Activated CD4-positive, CD25-positive, alpha-beta regulatory T cell (primary cell): ENCODE results near the gene FCHO1.

Source experiments
- DNase-seq, 4 experiments: peaks; one replicate each; lab custom pipeline; 2025; lab: John Stamatoyannopoulos, UW

Gene FCHO1

DNA sequence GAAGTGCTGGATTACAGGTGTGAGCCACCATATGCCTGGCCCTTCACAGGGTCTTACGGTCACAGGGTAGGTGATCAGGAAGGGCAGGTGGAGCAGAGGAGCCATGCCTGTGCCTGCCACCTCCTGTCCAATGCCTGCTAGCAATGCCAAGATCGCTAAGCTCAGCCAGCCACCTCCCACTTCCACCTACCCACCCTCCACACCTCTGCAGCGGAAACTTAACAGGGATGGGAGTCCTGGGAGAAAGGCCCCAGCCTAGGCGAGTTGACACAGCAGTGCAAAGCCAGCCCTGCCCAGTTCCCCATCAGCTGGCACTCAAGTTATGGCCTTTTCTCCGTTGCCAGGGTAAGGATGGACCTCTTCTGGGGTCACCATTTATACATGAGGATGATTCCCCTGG lies 15.9 kb upstream of the FCHO1 start:
- DNase-seq, result no peak

GRCh38 chr19:17737690-17738153 lies 13.6 kb upstream of the FCHO1 start:
- no peak for DNase-seq

DNA sequence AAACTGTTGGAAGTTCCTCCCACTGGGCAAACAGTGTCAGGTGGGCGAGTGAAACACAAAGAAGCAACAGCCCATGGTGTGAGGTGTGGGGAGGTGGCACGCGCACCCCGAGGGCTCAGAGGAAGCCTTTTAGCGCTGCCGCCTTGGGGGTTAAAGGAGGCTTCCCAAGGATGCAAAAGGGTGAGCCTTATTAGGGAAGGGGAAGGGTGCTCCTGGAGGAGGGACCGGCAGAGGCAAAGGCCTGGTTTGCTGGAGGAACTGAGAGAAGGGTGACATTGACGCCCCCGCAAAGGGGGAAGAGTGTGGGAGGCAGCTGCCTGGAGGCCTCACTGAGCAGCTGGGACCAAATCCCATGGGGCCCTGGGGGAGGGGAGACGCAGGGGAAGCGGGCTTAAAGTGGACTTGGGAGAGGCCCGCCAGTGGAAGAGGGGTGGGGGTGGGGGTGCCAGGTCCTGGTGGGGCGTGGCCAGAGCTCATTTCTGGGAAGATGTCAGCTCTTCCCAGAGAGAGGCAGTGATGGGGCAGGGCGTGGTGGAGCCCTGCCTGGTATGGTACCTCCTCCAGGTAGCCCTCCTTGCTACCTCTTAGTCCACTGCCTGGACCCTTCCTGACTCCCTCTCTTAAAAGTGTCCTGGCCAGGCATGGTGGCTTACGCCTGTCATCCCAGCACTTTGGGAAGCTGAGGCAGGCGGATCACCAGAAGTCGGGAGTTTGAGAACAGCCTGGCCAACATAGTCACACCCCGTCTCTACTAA lies 12.0 kb upstream of the FCHO1 start:
- DNase-seq, result no peak

DNA sequence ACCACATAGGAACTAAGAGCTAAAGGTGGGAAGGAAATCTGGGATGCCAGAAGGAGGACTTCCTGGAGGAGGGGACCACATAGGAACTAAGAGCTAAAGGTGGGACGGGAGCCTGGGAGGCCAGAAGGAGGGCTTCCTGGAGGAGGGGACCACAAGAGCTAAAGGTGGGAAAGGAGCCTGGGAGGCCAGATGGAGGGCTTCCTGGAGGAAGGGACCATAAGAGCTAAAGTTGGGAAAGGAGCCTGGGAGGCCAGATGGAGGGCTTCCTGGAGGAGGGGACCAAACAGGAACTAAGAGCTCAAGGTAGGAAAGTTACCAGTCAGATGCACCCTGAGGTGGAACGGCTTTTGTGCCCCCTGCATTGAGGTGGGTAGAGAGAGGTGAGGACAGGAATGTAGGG lies 9.8 kb upstream of the FCHO1 start:
- no peak for DNase-seq

GRCh38 chr19:17743874-17744580 lies 7.2 kb upstream of the FCHO1 start:
- no peak for DNase-seq

DNA sequence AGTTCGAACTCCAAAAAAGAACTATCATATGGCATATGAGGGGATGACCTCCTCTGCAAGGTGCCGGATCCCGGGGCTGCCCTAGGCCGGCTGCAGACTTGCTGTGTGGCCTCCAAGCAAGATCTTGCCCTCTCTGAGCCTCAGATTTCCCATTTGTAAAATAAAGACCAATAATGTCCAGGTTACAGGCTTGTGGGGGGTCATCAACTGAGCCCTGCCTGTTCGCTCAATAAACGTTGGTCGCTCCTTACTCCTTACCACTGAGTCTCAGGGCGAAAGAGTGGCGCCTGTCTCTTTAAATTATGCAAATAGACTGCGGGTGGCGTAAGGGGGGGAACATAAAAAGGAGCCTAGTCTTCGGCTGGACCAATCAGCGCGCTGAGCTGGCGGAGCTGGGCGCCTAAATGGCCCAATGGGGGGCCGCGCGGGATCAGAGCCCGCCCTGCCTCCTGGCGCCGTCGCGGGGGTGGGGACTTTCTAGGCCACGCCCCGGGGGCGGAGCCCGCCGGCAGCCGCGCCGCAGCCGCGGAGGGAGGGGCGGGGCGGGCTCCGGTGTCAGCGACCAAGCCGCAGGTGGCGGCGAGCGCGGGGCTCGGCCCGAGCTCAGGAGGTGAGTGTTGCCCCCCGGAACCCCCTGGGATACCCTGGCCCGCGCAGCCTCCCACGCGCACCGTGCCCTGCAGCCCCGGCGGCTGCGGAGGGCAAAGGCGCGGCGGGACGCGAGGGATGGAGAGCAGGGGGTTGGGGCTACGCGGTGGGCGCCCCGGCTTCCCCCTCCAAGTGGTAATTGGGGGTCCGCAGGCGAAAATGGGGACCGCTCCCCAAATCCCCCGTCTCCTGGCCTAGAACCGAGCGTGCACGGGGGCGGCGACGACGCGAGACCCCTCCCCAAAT lies 3.8 kb upstream of the FCHO1 start:
- peak; percentile 85 to 88 (median 88) for DNase-seq

- no peak for DNase-seq
Observed at GRCh38 chr19:17748884-17749638, 2.2 kb upstream of the FCHO1 start.

- DNase-seq, result no peak
Observed at GRCh38 chr19:17749912-17750317, 1.4 kb upstream of the FCHO1 start.

DNA sequence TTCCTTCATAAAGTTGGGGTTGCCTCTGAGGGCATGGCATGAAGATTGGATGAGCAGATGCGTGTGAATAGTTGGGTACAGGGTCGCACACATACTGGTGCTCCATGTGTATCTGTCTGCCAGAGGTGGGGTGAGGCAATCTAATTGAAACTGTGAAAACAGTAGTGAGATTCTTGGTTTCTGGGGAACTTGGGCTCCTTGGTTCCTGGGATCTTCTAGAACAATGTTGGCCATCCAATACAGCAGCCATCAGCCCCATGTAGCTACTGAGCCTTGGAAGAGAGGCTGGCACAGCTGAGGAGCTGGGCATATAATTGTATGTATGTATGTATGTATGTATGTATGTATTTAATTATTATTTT lies 616 bp downstream of the FCHO1 start:
- DNase-seq, result no peak

GRCh38 chr19:17752865-17753639 lies 1.8 kb downstream of the FCHO1 start:
- no peak for DNase-seq

DNA sequence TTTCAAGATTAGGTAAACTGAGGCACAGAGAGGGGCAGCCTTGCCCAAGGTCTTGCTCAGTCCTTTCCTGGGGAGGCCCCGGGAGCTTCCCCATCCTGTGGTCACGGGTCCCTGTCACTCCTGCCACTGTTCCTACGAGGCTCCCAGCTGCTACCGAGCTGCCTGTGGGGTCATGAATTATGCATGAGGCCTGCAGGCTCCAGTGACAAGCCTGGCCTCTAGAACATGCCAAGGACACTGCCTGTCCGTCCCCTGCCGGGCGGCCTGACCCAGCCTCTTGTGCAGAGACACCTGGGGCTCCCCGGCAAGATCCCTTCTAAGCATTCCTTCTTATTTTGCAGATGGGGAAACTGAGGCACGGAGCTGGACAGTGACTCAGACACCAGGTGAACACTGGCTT lies 2.7 kb downstream of the FCHO1 start:
- no peak for DNase-seq

- DNase-seq, result no peak
Observed at GRCh38 chr19:17754634-17755442, 3.6 kb downstream of the FCHO1 start.

- no peak for DNase-seq
Observed at GRCh38 chr19:17755443-17755890, 4.2 kb downstream of the FCHO1 start.

DNA sequence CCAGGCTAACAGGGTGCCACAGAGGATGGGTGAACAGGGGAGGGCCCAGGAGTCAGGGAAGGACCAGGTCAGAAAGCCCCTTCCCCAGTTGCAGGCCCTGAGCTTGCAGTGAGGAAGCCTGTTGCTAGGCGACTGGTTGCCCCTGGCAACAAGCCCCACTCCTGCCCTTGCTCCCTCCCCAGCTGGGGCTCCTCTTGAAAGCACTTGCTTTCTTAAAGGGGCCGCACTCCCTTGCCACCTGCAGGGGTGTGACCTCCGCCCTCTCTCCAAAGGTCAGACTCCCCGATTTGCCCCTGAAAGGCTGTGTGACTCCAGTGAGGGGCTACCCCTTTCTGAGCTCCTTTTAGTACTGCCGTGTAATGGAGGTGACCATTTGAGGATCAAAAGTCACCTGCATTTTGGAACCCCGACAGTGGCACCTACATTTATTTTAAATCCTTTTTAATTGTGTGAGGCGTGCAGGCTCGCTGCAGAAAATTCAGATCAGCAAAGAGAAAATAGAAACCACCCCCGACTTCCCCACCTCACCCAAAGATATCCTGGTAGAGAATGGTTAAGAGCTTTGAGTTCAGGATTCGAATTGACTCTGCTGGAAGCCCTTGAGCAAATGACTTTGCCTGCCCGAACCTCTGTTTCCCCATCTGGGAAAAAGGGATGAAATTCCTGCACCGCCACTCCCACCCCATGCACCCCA lies 4.8 kb downstream of the FCHO1 start:
- peak in 2 of 4 experiments; percentile 15 for DNase-seq

- no peak for DNase-seq
Observed at GRCh38 chr19:17757125-17757524, 5.8 kb downstream of the FCHO1 start.

- DNase-seq, result no peak
Observed at GRCh38 chr19:17758515-17758914, 7.2 kb downstream of the FCHO1 start.

DNA sequence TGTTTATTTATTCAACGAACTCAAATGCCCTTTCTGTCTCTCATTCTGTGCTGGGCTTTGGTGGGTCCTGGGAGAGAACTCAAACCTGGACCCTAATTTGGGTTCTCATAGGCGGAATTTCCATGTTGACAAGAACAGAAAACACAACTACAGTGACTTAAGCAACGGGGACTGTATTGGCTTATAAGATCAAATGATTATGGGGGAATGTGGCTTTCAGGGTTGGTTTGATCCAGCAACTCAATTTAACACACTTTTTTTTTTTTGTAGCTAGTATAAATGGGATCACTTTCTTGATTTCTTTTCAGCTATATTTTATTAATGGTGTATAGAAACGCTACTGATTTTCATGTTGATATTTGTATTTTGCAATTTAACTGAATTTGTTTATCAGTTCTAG lies 9.9 kb downstream of the FCHO1 start:
- DNase-seq, result no peak

GRCh38 chr19:17762505-17763229 lies 11.4 kb downstream of the FCHO1 start:
- DNase-seq, result no peak

- DNase-seq, result no peak
Observed at GRCh38 chr19:17764348-17764747, 13.1 kb downstream of the FCHO1 start.
